DOHH2 (cell line): ENCODE data around the gene FRMD8.
"Not testable (repeated sequence)": the region's sequence is repeated elsewhere in the genome, so short reads cannot be mapped to it uniquely, and the experiment has no call there.

Source experiments
- H3F3A ChIP-seq: fragments of 200-600 bp; sonication (generic), shearing (Covaris generic); 2 replicates; pipeline ENCODE4 v1.6.0; 2016; ENCODE audit warnings: antibody characterized with exemption, mild to moderate bottlenecking; ENCODE audit not compliant: control insufficient read depth, insufficient read depth
- H3K27ac ChIP-seq: fragments of 200-600 bp; sonication (generic); 2 replicates; pipeline ENCODE4 v1.5.1; 2014; ENCODE audit warnings: low read depth, mild to moderate bottlenecking, low read length, moderate library complexity
- H3K27me3 ChIP-seq: fragments of 200-600 bp; sonication (generic); 2 replicates; pipeline ENCODE4 v1.6.1; 2014; ENCODE audit warnings: mild to moderate bottlenecking, low read length, mixed read lengths; ENCODE audit not compliant: control insufficient read depth
- H3K36me3 ChIP-seq: fragments of 200-600 bp; sonication (generic); 2 replicates; pipeline ENCODE4 v1.6.1; 2014; ENCODE audit warnings: mild to moderate bottlenecking, low read length, moderate library complexity, mixed read lengths; ENCODE audit not compliant: control insufficient read depth
- H3K4me1 ChIP-seq: fragments of 200-600 bp; sonication (generic); 2 replicates; pipeline ENCODE4 v1.6.1; 2014; ENCODE audit warnings: mild to moderate bottlenecking, low read length, mixed read lengths; ENCODE audit not compliant: control insufficient read depth
- H3K4me2 ChIP-seq: fragments of 200-600 bp; sonication (generic); 2 replicates; pipeline ENCODE4 v1.6.0; 2014; ENCODE audit warnings: mild to moderate bottlenecking, low read length, moderate library complexity
- H3K4me3 ChIP-seq: fragments of 200-600 bp; sonication (generic); 2 replicates; pipeline ENCODE4 v1.5.1; 2014; ENCODE audit warnings: mild to moderate bottlenecking, low read length, mixed read lengths
- H3K79me2 ChIP-seq: fragments of 200-600 bp; sonication (generic); 2 replicates; pipeline ENCODE4 v1.6.1; 2014; ENCODE audit warnings: mild to moderate bottlenecking, low read length, mixed read lengths; ENCODE audit not compliant: control insufficient read depth
- H3K9me2 ChIP-seq: fragments of 200-600 bp; sonication (generic); replicated peaks from 2 replicates; pipeline ENCODE4 v1.6.1; 2014; ENCODE audit warnings: mild to moderate bottlenecking, low read length, mixed read lengths; ENCODE audit not compliant: control insufficient read depth
- H3K9me3 ChIP-seq: fragments of 200-600 bp; sonication (generic); 2 replicates; pipeline ENCODE4 v1.6.1; 2014; ENCODE audit warnings: antibody characterized with exemption, low read length, mixed read lengths; ENCODE audit not compliant: control insufficient read depth, insufficient read depth
- H4K20me1 ChIP-seq: fragments of 200-600 bp; sonication (generic); 2 replicates; pipeline ENCODE4 v1.6.0; 2014; ENCODE audit warnings: low read depth, mild to moderate bottlenecking, antibody characterized with exemption, low read length, moderate library complexity; ENCODE audit not compliant: control insufficient read depth, insufficient read depth
- CTCF ChIP-seq: fragments of 200-600 bp; sonication (generic); IDR thresholded peaks from one replicate; pipeline ENCODE4 v1.5.1; 2014; ENCODE audit warnings: antibody characterized with exemption, mild to moderate bottlenecking, low read depth, low read length; ENCODE audit not compliant: poor library complexity, severe bottlenecking
- EZH2phosphoT487 ChIP-seq: fragments of 200-600 bp; sonication (generic); IDR thresholded peaks from 2 replicates; pipeline ENCODE4 v1.6.1; 2017; ENCODE audit warnings: borderline replicate concordance, mild to moderate bottlenecking, antibody characterized with exemption, low read length, moderate library complexity, mixed read lengths

Gene FRMD8

DNA sequence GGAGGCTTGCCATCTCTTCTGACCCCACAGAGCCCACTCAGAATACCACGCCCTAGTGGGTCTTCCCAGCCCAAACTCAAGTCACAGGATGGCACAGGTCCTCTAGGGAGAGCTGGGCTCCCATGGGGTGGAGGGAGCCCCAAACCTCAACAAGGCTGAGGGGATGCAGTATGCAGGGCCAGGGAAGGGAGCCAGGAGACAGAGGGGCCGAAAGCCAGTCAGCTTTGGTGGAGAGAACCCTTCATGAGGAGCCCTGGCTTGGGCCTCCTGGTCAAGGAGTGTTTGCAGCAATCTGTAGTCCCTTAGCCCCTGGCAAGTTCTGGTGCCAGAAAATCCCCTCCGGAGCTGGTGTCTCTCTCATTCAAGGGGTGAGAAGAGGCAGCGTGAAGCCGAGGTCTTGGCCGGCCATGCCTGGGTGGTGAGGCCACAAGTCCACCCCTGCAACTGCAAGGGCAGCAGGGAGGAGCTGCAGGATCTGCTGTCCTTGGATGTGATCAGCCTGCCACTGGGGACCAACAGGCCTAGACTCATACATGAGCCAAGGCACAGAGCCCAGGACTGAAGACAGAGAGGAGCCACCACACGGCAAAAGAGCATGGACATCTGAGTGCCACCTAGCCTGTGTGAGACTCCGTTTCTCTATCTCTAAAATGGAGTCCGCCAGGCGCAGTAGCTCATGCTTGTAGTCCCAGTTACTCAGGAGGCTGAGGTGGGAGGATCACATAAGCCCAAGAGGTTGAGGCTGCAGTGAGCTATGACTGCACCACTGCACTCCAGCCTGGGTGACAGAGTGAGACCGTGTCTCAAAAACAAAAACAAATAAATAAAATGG, 60.2 kb downstream of the FRMD8 start:
- H3K27me3 ChIP-seq = no peaks in the 10 kb centered on the region
- no peaks in the 10 kb centered on the region for H3K9me2 ChIP-seq
- H3K4me2 ChIP-seq = no peak overlapping the region
- no peaks in the 10 kb centered on the region; the same call in 1 of the 2 replicates for H4K20me1 ChIP-seq
- no peak for TF ChIP-seq EZH2phosphoT487
- TF ChIP-seq CTCF = no peak
- H3K36me3 ChIP-seq = peaks cover 22% of the 10 kb centered on the region
- H3F3A ChIP-seq = peaks cover 14% of the 10 kb centered on the region
- H3K79me2 ChIP-seq = peaks cover 7% of the 10 kb centered on the region
- no peaks in the 10 kb centered on the region for H3K9me3 ChIP-seq
- H3K4me1 ChIP-seq = peaks cover 52% of the 10 kb centered on the region
- H3K4me3 ChIP-seq = no peak overlapping the region
- H3K27ac ChIP-seq = no peak overlapping the region

GRCh38 chr11:65448074-65448417, 61.6 kb downstream of the FRMD8 start:
- peaks cover 11% of the 10 kb centered on the region for H3F3A ChIP-seq
- no peak overlapping the region for H3K27ac ChIP-seq
- H3K27me3 ChIP-seq = no peaks in the 10 kb centered on the region
- H3K4me3 ChIP-seq = no peak overlapping the region
- peaks cover 39% of the 10 kb centered on the region for H3K4me1 ChIP-seq
- no peak for TF ChIP-seq EZH2phosphoT487
- TF ChIP-seq CTCF = no peak
- peaks cover 13% of the 10 kb centered on the region for H3K36me3 ChIP-seq
- no peak overlapping the region for H3K4me2 ChIP-seq
- H3K9me2 ChIP-seq = no peaks in the 10 kb centered on the region
- H3K9me3 ChIP-seq = no peaks in the 10 kb centered on the region
- no peaks in the 10 kb centered on the region for H3K79me2 ChIP-seq
- H4K20me1 ChIP-seq = no peaks in the 10 kb centered on the region

DNA sequence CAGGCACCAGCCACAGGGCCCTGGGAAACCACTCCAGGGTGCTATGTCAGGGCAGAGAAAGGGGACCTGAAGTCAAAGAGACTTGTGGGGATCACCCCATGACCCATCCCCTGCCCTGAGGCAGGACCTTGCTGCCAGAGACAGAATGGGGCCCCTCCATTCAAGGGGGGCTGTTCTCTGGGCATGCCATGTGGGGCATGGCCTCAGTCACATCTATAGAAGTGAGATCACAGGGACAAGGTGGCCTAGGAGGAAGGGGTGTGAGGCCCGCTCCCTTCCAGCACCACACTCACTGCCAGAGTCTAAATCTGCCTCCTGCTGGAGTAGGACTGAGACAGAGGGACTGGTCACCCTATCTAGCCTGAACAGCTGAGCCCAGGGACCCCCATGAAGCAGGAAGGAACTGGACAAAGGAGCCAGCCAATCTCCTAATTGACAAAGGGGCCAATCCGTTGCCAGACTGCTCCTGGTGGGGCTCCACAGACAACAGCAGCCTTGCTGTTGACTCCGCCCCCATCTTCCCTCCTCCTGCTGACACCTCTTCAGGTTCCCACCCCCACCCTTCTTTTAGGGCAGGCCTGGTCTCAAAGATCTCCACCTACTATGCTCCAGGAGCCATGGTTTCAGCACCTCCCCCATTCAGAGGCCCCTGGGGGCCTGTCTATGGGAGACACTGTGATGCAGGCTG, 62.1 kb downstream of the FRMD8 start:
- H3K4me2 ChIP-seq = no peak overlapping the region

GRCh38 chr11:65451301-65451700, 64.9 kb downstream of the FRMD8 start:
- Histone ChIP-seq H3K79me2 (peaks cover 15% of the 10 kb centered on the region), H3K4me1 (peaks cover 24% of the 10 kb centered on the region)
- not testable (repeated sequence) for H3K9me2 ChIP-seq, H4K20me1 ChIP-seq, H3F3A ChIP-seq, H3K4me3 ChIP-seq, H3K27me3 ChIP-seq, H3K27ac ChIP-seq, H3K36me3 ChIP-seq, H3K4me2 ChIP-seq, H3K9me3 ChIP-seq

More for the DNA sequence above, 62.1 kb downstream of the FRMD8 start:
- no peaks in the 10 kb centered on the region for H3K9me2 ChIP-seq
- no peak overlapping the region for H3K4me3 ChIP-seq
- no peaks in the 10 kb centered on the region for H4K20me1 ChIP-seq
- peaks cover 33% of the 10 kb centered on the region for H3K4me1 ChIP-seq
- no peaks in the 10 kb centered on the region for H3K9me3 ChIP-seq
- H3F3A ChIP-seq = peaks cover 6% of the 10 kb centered on the region; the same call in 1 of the 2 replicates
- peaks cover 8% of the 10 kb centered on the region for H3K36me3 ChIP-seq
- H3K27me3 ChIP-seq = no peaks in the 10 kb centered on the region
- TF ChIP-seq CTCF (no peak), EZH2phosphoT487 (no peak)
- no peaks in the 10 kb centered on the region for H3K79me2 ChIP-seq
- H3K27ac ChIP-seq = no peak overlapping the region

GRCh38 chr11:65452259-65452658, 65.8 kb downstream of the FRMD8 start:
- not testable (repeated sequence) for H3K4me2 ChIP-seq, H3K4me3 ChIP-seq, H3K9me3 ChIP-seq, H3F3A ChIP-seq, H3K9me2 ChIP-seq, H4K20me1 ChIP-seq, H3K27ac ChIP-seq, H3K27me3 ChIP-seq
- peaks cover 31% of the 10 kb centered on the region for H3K4me1 ChIP-seq
- peaks cover 25% of the 10 kb centered on the region for H3K79me2 ChIP-seq
- H3K36me3 ChIP-seq = peaks cover 16% of the 10 kb centered on the region
